ENCODE results near the gene FNDC4. TPM values are rescaled to one million over a fixed set of nuclear protein-coding genes. Genes with fewer than 3 reads are reported as not detected.

FNDC4 gene
- total RNA-seq, 4 donors from 2014 or later = 2.6 to 9.1 (median 5.0) TPM

GRCh38 chr2:27461118-27461517, 33.9 kb downstream of the FNDC4 start:
- intact Hi-C loops (cut with DNase I; ENCODE audit: low total_unique reads) = no loop called here

GRCh38 chr2:27453968-27454367, 41.0 kb downstream of the FNDC4 start:
- no peak overlapping the region for H3K4me3 ChIP-seq (ENCODE audit: low read depth, poor library complexity, severe bottlenecking)
- 94 to 95% methylated on average over 7 of the region's 7 CpGs for WGBS, 2 donors
- DNase-seq (ENCODE audit: low spot score in 2 of 2) = no peak
- TF ChIP-seq POLR2A (IDR thresholded peaks at IDR 0.05) (no peak), CTCF (IDR thresholded peaks at IDR 0.05) (no peak)
- intact Hi-C loops (cut with DNase I; ENCODE audit: low total_unique reads) = no loop called here

More at GRCh38 chr2:27461118-27461517, 33.9 kb downstream of the FNDC4 start:
- DNase-seq (ENCODE audit: low spot score in 2 of 2) = no peak
- no peak for TF ChIP-seq CTCF (IDR thresholded peaks at IDR 0.05)
- TF ChIP-seq POLR2A (IDR thresholded peaks at IDR 0.05) = no peak
- WGBS, 2 donors = 91 to 93% methylated on average over 8 of the region's 8 CpGs
- H3K4me3 ChIP-seq (ENCODE audit: low read depth, poor library complexity, severe bottlenecking) = no peak overlapping the region

GRCh38 chr2:27451095-27451494, 43.9 kb downstream of the FNDC4 start:
- DNase-seq (ENCODE audit: low spot score in 2 of 2) = no peak
- intact Hi-C loops (cut with DNase I; ENCODE audit: low total_unique reads) = no loop called here
- WGBS, 2 donors = 88 to 91% methylated on average over 1 of the region's 1 CpG
- H3K4me3 ChIP-seq (ENCODE audit: low read depth, poor library complexity, severe bottlenecking) = no peak overlapping the region
- no peak for TF ChIP-seq CTCF (IDR thresholded peaks at IDR 0.05)
- TF ChIP-seq POLR2A (IDR thresholded peaks at IDR 0.05) = no peak

- intact Hi-C loops (cut with DNase I; ENCODE audit: low total_unique reads) = no loop called here
- H3K4me3 ChIP-seq (ENCODE audit: low read depth, poor library complexity, severe bottlenecking) = no peak overlapping the region
- TF ChIP-seq POLR2A (IDR thresholded peaks at IDR 0.05) (no peak), CTCF (IDR thresholded peaks at IDR 0.05) (no peak)
- 58 to 94% methylated on average over 3 of the region's 3 CpGs for WGBS, 2 donors
- no peak for DNase-seq (ENCODE audit: low spot score in 2 of 2)
Measured at GRCh38 chr2:27448381-27448780, 46.6 kb downstream of the FNDC4 start.

GRCh38 chr2:27446057-27446456, 48.9 kb downstream of the FNDC4 start:
- DNase-seq (ENCODE audit: low spot score in 2 of 2) = peak; percentile 65 to 87
- WGBS, 2 donors = 46 to 59% methylated on average over 3 of the region's 3 CpGs
- no peak for TF ChIP-seq CTCF (IDR thresholded peaks at IDR 0.05)
- no peak for TF ChIP-seq POLR2A (IDR thresholded peaks at IDR 0.05)
- H3K4me3 ChIP-seq (ENCODE audit: low read depth, poor library complexity, severe bottlenecking) = no peak overlapping the region
- intact Hi-C loops (cut with DNase I; ENCODE audit: low total_unique reads) = no loop called here

GRCh38 chr2:27445615-27446014, 49.4 kb downstream of the FNDC4 start:
- intact Hi-C loops (cut with DNase I; ENCODE audit: low total_unique reads) = no loop called here
- 49 to 65% methylated on average over 8 of the region's 8 CpGs for WGBS, 2 donors
- no peak overlapping the region for H3K4me3 ChIP-seq (ENCODE audit: low read depth, poor library complexity, severe bottlenecking)

More at GRCh38 chr2:27445615-27446014, 49.4 kb downstream of the FNDC4 start:
- TF ChIP-seq POLR2A (IDR thresholded peaks at IDR 0.05) (no peak), CTCF (IDR thresholded peaks at IDR 0.05) (no peak)
- DNase-seq (ENCODE audit: low spot score in 2 of 2) = no peak
